ENCODE data around the gene PCDHGA3.
A peak's percentile ranks its signal among the peaks of the same experiment; 100 is the strongest.
"Not testable (repeated sequence)": the region's sequence is repeated elsewhere in the genome, so short reads cannot be mapped to it uniquely, and the experiment has no call there.

Gene PCDHGA3

DNA sequence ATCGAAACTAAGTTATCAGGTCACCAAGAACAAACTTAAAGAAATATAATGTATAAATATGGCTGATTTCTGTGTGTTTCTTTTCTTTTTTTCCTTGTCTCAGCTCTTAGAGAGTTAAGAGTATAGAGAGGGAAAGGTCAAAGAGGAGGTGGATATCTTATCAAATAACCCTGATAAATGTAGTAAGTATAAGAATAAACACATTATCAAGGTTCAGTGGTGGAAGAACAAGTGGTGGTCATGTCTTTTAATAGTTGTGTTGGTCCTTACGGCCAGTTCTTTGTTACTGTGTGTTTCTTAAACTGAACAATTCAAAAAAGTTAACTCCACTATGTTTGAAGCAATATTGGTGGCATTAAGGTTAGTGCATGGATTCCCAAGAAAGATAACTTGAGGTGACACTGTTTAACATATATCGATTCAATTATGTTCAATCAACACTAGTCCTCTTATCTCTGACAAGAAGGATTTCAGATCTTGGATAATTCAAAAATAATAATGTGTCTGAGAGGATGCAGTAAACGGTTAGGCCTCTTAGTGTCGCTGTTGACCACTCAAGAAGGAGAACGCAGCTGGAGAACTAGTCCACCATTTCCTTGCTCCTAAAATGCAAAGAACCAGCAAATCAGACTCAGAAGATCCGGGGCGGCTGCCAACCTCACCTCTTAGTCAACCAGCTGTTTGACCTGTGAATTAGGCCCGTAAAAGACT, at the start of gene PCDHGA3:
Gene PCDHGA3, plus strand, starts transcription at position 588 of the 711 bp plus-strand sequence. CDS start 205 bp downstream, outside the sequence.
- no peak for DNase-seq (ENCODE audit: low spot score)

GRCh38 chr5:141298376-141298775, 45.3 kb upstream of the PCDHGA3 start:
- DNase-seq (ENCODE audit: low spot score) = no peak

- DNase-seq (ENCODE audit: low spot score) = no peak
Observed at GRCh38 chr5:141303756-141304155, 39.9 kb upstream of the PCDHGA3 start, which contains the start of gene SLC25A2. Gene SLC25A2, minus strand, starts transcription at chr5:141304049. Its CDS starts 184 bp downstream, at chr5:141303865.

DNA sequence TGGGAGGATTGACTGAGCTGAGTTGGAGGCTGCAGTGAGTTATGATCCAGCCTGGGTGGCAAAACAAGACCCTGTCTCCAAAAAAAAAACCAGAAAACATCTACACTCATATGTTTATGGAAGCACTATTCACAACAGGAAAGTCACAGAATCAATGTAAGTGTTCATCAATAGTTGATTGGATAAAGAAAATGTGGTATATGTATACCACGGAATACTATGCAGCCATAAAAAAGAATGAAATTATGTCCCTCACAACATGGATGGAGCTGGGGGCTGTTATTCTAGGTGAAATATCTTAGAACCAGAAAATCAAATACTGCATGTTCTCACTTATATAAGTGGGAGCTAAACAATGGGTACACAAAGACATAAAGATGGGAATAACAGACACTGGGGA, 37.0 kb upstream of the PCDHGA3 start:
- no peak for DNase-seq (ENCODE audit: low spot score)

DNA sequence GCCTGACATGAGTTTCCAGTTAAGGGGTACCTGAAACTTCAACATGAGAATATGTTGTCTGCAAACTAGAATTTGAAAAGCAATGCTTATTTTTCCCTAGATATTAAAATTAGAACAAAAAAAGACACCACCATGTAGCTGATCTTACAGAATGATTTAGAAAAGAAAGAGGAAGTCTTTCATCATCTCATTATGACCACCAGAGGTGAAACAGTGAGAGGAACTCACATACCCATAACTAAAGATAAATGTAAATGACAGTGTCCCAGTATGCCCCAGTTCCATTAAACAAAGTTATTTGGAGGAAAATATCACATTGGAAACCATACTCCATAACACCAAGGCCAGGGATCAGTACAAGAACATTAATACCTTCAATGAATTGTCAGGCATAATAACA, 29.9 kb upstream of the PCDHGA3 start:
- DNase-seq (ENCODE audit: low spot score) = no peak

DNA sequence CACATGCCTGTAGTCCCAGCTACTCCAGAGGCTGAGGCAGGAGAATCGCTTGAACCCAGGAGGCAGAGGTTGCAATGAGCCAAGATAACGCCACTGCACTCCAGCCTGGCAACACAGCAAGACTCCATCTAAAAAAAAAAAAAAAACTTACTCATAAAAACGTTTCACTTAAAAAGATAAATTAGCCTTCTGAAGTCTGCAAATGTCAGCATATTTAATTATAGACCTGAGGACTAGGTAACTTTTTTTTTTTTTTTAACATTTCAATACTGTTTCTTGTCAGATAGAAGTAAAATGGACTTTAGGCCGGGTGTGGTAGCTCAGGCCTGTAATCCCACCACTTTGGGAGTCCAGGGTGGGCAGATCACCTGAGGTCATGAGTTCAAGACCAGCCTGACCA, 26.7 kb upstream of the PCDHGA3 start:
- DNase-seq (ENCODE audit: low spot score) = not testable (repeated sequence)

- DNase-seq (ENCODE audit: low spot score) = no peak
Observed at GRCh38 chr5:141319202-141319601, 24.4 kb upstream of the PCDHGA3 start.

DNA sequence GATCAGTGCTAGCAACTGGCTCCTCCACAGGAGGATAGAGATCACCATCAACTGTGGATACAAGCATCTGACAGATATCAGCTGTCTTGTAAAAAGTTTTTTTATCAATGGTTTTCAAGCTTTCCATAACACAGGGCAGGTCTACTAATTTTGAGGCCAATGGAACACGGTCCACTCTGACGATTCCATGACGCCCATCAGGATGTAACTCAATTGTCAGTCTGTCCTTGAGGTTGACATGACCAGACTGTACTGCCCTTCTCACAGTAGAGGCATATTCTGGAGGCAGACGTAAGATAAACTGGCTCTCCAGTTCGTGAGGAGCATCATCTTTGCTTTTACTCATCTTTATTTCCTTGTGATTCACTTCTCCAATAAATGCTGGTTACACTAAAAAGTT, 23.9 kb upstream of the PCDHGA3 start:
- no peak for DNase-seq (ENCODE audit: low spot score)

DNA sequence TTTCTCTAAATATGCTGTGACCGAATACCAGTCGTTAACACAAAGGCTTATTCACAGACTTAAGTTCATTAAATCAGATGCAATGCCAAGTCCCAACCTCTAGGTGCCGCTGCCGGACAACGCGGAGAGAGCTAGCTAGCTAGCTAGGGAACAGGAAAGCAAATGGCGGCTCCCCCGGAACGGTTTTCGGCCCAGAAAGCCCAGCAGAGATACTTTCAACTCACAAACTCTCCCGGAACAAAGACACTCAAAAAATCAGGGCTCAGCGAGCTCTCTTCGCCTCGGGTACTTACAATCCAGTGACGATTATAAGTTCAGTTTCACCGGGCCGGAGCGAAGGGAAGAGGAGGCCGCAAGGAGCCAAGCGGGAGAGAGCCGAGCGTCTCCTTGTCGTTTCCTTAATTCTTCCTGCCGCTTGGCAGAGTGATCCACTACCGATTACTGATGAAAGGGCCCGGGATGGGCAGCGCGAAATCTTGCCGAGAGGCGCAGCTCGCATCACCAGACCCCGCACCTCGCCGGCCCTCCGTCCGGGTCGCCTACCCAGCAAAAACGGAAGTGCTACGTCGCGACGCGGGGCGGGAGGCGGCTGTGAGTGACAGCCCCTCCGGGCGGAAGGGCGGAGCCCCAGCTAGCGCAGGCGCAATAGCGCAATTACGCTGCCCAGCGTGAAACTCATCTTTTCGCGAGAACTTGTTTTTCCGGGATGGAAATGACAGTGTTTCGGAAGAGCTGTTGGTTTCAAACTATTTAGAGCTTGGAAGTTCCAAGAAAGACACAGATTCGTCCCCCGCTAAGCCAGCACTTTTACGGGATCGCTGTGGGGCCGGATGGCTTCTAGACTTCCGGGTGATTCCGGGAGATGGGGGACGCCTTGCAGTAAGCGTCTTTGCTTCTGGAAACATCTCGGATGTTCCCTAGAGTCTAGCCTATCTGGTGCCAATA, 23.1 kb upstream of the PCDHGA3 start, which contains the start of gene TAF7:
Gene TAF7, minus strand, starts transcription at position 560 of the 945 bp plus-strand sequence. CDS start 740 bp downstream, outside the sequence.
- DNase-seq (ENCODE audit: low spot score) = peak; percentile 94

- no peak for DNase-seq (ENCODE audit: low spot score)
Observed at GRCh38 chr5:141322261-141322660, 21.4 kb upstream of the PCDHGA3 start.

DNA sequence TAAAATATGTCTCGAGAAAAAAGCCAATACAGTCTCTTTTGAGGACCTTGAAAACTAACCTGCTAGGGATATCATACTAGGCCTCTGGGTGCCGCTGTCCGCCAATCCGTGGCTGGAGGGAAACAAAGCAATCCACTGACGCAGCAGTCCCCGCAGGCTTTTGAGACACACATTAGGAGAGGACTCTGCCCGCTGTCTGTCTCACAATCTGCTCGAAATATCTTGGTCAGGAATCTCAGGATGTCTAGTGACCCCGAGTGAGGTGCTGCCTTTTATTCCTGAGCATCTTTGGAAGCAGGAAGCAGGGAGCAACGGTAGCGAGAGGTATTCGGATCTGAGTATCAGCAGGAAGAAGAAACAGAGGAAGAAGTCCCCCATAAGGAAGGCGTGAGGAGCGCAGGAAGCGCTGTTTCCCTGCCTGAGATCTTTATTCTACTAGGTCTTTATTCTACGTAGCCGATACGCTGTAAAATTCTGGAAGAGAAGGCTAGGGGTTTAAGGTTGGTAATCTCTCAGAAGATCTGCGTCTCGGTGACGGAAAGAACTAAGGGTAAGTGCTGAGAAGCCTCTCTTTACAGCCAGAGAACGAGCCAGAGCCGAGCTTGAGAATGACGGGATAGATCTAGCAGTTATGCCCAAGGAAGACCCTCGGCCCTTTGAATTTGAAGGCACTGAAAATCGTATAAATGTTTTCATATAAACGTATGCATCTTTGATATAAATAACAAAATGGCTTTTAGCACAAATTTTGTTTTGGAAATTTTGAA, 17.4 kb upstream of the PCDHGA3 start:
- no peak for DNase-seq (ENCODE audit: low spot score)

- DNase-seq (ENCODE audit: low spot score) = no peak
Observed at GRCh38 chr5:141328231-141328630, 15.4 kb upstream of the PCDHGA3 start.

DNA sequence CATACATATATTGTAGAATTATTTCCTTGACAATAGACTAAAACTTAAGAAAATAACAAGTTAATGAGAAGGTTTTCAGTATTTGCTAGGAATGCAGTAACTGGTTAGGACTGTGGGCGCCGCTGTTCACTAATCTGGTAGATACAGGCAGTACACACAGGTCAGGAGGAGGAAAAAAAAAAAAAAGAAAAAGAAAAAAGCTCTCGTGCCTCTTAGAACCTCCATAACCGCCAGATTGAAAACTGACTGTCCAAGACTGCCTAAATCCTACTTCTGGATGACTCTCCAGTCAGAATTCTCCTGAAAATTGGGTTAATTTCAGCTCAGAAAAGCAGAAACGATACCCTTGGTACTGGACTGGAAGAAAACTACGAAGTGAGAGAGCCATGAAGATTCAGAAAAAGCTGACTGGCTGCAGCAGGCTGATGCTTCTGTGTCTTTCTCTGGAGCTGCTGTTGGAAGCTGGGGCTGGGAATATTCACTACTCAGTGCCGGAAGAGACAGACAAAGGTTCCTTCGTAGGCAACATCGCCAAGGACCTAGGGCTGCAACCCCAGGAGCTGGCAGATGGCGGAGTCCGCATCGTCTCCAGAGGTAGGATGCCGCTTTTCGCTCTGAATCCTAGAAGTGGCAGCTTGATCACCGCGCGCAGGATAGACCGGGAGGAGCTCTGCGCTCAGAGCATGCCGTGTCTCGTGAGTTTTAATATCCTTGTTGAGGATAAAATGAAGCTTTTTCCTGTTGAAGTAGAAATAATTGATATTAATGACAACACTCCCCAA, 13.1 kb upstream of the PCDHGA3 start, which contains the start of gene PCDHGA1:
Gene PCDHGA1, plus strand, starts transcription at position 216 of the 782 bp plus-strand sequence.
- DNase-seq (ENCODE audit: low spot score) = no peak

DNA sequence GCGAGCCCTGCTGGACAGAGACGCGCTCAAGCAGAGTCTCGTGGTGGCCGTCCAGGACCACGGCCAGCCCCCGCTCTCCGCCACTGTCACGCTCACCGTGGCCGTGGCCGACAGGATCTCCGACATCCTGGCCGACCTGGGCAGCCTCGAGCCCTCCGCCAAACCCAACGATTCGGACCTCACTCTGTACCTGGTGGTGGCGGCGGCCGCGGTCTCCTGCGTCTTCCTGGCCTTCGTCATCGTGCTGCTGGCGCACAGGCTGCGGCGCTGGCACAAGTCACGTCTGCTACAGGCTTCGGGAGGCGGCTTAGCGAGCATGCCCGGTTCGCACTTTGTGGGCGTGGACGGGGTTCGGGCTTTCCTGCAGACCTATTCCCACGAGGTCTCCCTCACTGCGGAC, 11.1 kb upstream of the PCDHGA3 start:
- not testable (repeated sequence) for DNase-seq (ENCODE audit: low spot score)

GRCh38 chr5:141338538-141339306, 4.9 kb upstream of the PCDHGA3 start, which contains the start of gene PCDHGA2:
Gene PCDHGA2, plus strand, starts transcription at chr5:141338760.
- no peak for DNase-seq (ENCODE audit: low spot score)

- not testable (repeated sequence) for DNase-seq (ENCODE audit: low spot score)
Observed at GRCh38 chr5:141340781-141341354, 2.8 kb upstream of the PCDHGA3 start.

DNA sequence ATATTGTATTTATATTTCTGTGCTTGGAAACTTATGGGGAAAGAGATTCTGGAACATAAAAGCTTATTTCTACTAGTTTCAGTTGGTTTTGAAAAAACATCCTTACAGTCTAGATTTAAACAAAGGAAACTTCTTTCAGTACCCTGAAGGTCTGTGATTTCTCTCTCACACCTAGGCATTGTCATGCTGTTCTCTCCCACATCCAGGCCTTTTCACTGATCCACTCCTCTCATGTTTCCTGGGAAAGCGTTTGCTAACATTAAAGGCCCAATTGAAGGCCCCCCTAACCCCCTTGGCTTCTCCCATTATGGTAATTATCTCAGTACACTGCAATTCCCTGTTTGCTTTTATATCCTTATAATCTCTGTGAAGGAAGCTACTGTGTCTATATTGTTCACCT, 856 bp upstream of the PCDHGA3 start:
- DNase-seq (ENCODE audit: low spot score) = no peak

GRCh38 chr5:141343953-141344463, 379 bp downstream of the PCDHGA3 start:
- no peak for DNase-seq (ENCODE audit: low spot score)

DNA sequence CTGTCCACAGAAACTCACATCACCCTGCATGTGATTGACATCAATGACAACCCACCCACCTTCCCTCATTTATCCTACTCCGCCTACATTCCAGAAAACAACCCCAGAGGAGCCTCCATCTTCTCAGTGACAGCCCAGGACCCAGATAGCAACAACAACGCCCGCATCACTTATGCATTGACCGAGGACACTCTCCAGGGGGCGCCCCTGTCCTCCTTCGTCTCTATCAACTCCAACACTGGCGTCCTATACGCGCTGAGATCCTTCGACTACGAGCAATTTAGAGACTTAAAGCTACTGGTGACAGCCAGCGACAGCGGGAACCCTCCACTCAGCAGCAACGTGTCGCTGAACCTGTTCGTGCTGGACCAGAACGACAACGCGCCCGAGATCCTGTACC, 1.7 kb downstream of the PCDHGA3 start:
- DNase-seq (ENCODE audit: low spot score) = no peak

- DNase-seq (ENCODE audit: low spot score) = not testable (repeated sequence)
Observed at GRCh38 chr5:141346017-141346416, 2.4 kb downstream of the PCDHGA3 start.
